ENCODE data around the gene PHF3. TPM values are rescaled to one million over a fixed set of nuclear protein-coding genes. Genes with fewer than 3 reads are reported as not detected.

The PHF3 gene
- total RNA-seq, 1 donor from 2014 or later = 46.2 TPM

GRCh38 chr6:63598049-63599036 is 37.3 kb upstream of the PHF3 start:
- H3K4me3 Mint-ChIP-seq = peak overlapping the region; percentile 94
- peak overlapping the region; percentile 94 for H3K27ac Mint-ChIP-seq (ENCODE audit: unreplicated experiment)
- peak; percentile 91 for TF ChIP-seq CTCF (conservative IDR thresholded peaks at IDR 0.05)
- DNase-seq (ENCODE audit: low read depth, low spot score) = peak; percentile 55
- H3K4me1 Mint-ChIP-seq = peaks cover 18% of the 10 kb centered on the region
- H3K36me3 Mint-ChIP-seq (ENCODE audit: low read depth) = no peaks in the 10 kb centered on the region
- peaks cover 3% of the 10 kb centered on the region for H3K9me3 Mint-ChIP-seq
- H3K27me3 Mint-ChIP-seq (ENCODE audit: low read depth) = no peaks in the 10 kb centered on the region

DNA sequence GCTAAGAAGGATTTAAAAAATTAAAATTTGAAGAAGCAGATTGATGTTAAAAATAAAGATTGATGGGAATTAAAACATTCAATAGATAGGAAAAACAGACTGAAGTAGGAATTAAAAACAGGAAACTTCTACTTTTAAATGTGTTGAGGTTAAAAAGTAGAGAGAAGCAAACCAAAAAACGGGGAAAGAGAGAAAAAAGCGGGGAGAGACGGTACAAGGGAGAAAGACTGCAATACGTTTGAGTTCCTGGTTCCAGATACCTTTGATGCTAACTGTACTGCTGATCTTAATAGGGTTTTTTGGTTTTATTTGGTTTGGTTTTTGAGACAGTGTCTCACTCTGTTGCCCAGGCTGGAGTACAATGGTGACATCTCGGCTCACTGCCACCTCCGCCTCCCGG is 36.4 kb upstream of the PHF3 start:
- TF ChIP-seq CTCF (conservative IDR thresholded peaks at IDR 0.05) = no peak
- no peaks in the 10 kb centered on the region for H3K27me3 Mint-ChIP-seq (ENCODE audit: low read depth)
- peak overlapping the region; percentile 94 for H3K4me3 Mint-ChIP-seq
- peaks cover 3% of the 10 kb centered on the region for H3K9me3 Mint-ChIP-seq
- peaks cover 18% of the 10 kb centered on the region for H3K4me1 Mint-ChIP-seq
- no peaks in the 10 kb centered on the region for H3K36me3 Mint-ChIP-seq (ENCODE audit: low read depth)
- H3K27ac Mint-ChIP-seq (ENCODE audit: unreplicated experiment) = no peak overlapping the region
- DNase-seq (ENCODE audit: low read depth, low spot score) = no peak

DNA sequence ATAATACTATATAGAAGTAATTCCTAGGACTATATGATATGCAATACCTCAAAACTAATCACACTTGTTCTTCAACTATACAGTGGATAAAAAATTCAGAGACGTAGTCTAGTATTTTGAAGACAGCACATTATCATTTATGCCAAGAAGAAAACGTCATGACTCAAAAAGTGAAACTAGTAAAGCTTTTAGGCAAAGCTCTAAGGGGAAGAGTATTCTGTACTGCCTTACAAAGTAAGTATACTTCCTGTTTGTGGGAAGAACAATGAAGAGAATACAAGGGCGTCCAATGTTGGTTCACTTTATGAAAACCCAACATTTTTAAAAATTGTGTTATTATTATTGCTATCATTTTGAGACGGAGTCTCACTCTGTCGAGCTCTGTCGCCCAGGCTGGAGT is 35.5 kb upstream of the PHF3 start:
- TF ChIP-seq CTCF (conservative IDR thresholded peaks at IDR 0.05) = no peak
- peaks cover 1% of the 10 kb centered on the region for H3K27me3 Mint-ChIP-seq (ENCODE audit: low read depth)
- H3K4me1 Mint-ChIP-seq = peaks cover 18% of the 10 kb centered on the region
- no peak for DNase-seq (ENCODE audit: low read depth, low spot score)
- H3K27ac Mint-ChIP-seq (ENCODE audit: unreplicated experiment) = no peak overlapping the region
- no peaks in the 10 kb centered on the region for H3K36me3 Mint-ChIP-seq (ENCODE audit: low read depth)
- no peak overlapping the region for H3K4me3 Mint-ChIP-seq
- peaks cover 3% of the 10 kb centered on the region for H3K9me3 Mint-ChIP-seq

DNA sequence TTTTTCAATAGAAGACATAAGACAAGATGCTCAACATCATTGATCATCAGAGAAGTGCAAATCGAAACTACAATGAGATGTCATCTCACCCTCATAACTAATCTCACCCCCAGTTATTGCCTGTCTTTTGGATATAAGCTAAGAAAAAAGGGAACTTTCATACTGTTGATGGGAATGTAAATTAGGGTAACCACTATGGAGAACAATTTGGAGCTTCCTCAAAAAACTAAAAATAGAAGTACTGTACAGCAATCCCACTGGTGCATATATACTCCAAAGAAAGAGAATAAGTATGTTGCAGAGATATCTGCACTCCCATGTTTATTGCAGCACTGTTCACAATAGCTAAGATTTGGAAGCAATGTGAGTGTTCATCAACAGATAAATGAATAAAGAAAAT is 26.4 kb upstream of the PHF3 start:
- H3K27ac Mint-ChIP-seq (ENCODE audit: unreplicated experiment) = no peak overlapping the region
- H3K4me1 Mint-ChIP-seq = no peaks in the 10 kb centered on the region
- no peaks in the 10 kb centered on the region for H3K36me3 Mint-ChIP-seq (ENCODE audit: low read depth)
- TF ChIP-seq CTCF (conservative IDR thresholded peaks at IDR 0.05) = no peak
- no peak overlapping the region for H3K4me3 Mint-ChIP-seq
- H3K9me3 Mint-ChIP-seq = no peaks in the 10 kb centered on the region
- no peak for DNase-seq (ENCODE audit: low read depth, low spot score)
- peaks cover 2% of the 10 kb centered on the region for H3K27me3 Mint-ChIP-seq (ENCODE audit: low read depth)

DNA sequence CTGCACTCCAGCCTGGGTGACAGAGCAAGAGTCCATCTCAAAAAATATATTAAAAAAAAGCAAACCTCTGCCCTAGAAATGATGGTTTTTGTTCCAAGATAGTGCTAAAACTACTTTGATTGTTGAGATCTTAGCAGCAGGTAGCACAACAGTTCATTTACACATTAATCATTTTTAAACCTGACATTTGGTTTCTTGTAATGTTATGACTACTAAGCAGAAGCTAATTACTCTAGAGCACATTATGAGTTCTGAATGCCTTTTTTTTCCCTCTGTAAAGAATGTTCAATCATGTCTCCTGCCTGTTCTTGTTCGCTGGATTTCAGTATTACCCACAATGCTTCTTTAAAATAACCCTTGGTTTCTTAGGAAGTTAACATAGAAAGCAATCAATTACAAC is 24.7 kb upstream of the PHF3 start:
- no peaks in the 10 kb centered on the region for H3K9me3 Mint-ChIP-seq
- H3K4me3 Mint-ChIP-seq = no peak overlapping the region
- H3K36me3 Mint-ChIP-seq (ENCODE audit: low read depth) = no peaks in the 10 kb centered on the region
- H3K27ac Mint-ChIP-seq (ENCODE audit: unreplicated experiment) = no peak overlapping the region
- no peak for TF ChIP-seq CTCF (conservative IDR thresholded peaks at IDR 0.05)
- no peak for DNase-seq (ENCODE audit: low read depth, low spot score)
- no peaks in the 10 kb centered on the region for H3K4me1 Mint-ChIP-seq
- no peaks in the 10 kb centered on the region for H3K27me3 Mint-ChIP-seq (ENCODE audit: low read depth)
